ENCODE data around the gene CCDC198.
A peak's percentile ranks its signal among the peaks of the same experiment; 100 is the strongest.

CCDC198 gene, protein sequence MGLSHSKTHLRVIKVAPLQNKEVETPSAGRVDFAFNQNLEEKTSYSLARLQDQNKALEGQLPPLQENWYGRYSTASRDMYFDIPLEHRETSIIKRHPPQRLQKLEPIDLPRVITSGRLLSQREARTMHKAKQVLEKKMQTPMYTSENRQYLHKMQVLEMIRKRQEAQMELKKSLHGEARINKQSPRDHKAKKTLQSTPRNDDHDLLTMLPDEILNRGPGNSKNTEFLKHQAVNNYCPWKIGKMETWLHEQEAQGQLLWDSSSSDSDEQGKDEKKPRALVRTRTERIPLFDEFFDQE

DNA sequence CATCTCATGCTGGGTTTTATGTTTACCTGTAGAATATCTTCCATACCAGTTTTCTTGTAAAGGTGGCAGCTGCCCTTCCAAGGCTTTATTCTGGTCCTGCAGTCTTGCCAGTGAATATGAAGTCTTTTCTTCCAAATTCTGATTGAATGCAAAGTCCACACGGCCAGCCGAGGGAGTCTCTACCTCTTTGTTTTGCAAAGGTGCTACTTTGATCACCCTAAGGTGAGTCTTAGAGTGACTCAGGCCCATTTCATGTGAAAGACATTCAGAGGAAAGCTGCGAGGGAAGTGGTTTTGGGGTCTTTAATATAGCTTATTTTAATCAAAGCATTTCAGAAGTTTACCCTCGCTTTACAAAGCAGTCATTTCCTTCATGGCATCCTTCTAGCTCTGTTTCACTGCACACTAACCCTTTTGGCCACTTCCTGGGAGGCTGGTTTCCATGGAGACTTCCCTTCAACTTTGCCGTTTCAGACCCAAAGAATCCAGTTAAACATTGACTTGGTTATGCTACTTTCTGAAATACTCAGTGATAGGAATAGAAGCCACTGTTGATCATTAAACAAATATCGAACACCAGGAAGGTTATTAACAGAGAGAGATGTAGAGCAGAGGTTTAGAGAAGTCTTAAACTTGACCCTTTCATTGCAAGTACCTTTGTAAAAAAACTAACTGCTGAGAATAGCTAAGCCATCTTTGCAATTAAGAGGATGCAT lies at the start of gene CCDC198:
Gene CCDC198, minus strand, starts transcription at position 391 of the 715 bp plus-strand sequence. Its CDS starts 142 bp downstream, at position 249.
- no peak for DNase-seq

DNA sequence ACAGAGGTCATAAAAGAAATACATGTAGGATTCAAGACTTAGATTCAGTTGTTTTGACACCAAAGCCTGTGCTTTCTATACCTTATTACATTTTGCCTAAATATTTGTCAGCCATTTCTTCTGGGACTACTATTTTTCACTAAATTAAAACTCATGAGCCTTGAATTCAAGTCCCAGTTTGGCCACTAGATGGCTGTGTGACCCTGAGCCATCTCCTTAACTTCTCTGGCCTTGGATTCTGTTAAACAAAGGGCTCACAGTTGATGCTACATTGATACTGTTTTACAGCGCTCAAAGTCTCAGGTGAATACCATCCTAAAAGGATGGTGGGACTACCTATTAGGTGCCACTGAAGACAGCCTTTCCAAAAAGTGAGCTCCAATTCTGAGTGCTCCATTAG lies 39.6 kb upstream of the CCDC198 start:
- DNase-seq: no peak

DNA sequence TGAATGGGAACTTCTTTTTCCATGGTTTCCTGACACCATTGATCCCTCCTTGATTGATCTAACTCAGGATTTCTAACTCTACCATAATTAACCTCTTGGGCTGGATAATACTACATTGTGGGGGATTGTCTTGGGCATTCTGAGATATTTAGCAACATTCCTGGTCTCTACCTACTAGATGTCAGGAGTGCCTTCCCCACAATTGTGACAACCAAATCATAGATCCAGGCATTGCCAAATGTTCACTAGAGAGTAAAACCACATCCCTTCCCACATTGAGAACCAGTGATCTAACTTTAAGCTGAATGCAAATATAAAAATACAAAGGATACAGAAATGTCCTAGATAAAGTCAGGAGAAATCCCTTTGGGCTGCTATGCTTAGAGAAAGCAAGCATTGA lies 36.9 kb upstream of the CCDC198 start:
- DNase-seq: no peak

DNA sequence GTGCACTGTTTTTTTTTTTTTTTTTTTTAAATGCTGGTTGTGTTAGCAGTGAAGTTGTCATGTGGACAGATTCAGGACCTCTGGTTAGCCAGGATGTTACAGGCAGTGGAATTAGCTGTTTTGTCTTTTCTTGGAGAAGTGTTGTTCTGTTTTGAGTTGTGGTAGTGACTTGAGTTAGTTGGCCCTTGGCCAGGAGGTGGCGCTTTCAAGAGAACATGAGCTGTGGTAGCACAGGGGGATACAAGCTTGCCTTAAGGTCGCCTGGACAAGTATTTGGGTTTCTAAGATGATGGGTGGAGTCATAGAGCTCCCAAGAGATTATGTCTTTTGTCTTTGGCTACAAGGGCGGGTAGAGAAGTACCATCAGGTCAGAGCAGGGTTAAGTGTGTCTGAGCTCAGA lies 33.3 kb upstream of the CCDC198 start:
- no peak for DNase-seq

DNA sequence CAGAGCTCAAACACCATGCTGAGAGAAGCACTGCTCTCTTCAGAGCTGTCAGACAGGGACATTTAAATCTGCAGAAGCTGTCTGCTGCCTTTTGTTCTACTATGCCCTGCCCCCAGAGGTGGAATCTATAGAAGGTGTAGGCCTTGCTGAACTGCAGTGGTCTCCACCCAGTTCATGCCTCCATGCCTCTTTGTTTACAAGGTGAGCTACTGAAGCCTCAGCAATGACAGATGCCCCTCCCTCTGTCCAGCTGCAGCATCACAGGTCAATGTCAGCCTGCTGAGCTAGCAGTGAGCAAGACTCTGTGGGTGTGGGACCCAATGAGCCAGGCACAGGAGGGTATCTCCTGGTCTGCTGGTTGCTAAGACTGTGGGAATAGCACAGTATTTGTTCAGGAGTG lies 25.4 kb upstream of the CCDC198 start:
- DNase-seq: no peak

DNA sequence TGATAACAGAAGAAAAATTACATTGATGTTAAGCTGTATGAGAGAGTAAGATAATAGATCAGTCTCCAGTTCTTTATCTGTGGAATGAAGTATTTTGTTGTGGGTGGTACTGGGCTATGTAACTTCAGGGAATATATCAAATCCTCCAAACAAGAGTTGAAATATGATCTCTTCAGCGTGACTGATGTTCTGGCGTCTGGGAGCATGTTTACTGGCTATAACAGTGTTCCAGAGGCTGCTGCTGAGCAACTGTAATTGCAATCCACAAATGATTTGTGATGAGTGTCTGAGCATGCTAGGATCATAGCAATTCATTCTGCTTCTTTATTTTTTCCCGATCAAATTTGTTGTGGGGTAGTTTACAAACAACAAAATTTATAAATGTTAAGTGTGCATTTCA lies 18.6 kb upstream of the CCDC198 start:
- DNase-seq: no peak

DNA sequence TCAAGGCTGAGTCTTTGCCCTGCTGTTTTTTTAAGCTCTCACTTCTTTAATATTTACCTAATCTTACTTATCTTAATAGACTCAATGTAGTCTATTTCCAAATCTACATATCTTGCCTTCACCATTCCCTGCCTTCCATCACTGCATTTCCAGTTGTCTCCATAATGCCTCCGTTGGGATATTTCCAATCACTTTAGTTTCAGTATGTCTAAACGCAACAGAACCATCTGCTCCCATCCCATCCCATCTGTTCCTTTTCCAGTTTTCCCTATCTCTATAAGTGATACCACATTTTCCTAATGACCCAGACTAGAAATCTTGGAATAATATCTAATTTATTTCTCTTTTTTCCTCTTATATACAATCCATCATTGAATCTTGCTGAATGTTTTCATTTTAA lies 15.1 kb upstream of the CCDC198 start:
- no peak for DNase-seq

DNA sequence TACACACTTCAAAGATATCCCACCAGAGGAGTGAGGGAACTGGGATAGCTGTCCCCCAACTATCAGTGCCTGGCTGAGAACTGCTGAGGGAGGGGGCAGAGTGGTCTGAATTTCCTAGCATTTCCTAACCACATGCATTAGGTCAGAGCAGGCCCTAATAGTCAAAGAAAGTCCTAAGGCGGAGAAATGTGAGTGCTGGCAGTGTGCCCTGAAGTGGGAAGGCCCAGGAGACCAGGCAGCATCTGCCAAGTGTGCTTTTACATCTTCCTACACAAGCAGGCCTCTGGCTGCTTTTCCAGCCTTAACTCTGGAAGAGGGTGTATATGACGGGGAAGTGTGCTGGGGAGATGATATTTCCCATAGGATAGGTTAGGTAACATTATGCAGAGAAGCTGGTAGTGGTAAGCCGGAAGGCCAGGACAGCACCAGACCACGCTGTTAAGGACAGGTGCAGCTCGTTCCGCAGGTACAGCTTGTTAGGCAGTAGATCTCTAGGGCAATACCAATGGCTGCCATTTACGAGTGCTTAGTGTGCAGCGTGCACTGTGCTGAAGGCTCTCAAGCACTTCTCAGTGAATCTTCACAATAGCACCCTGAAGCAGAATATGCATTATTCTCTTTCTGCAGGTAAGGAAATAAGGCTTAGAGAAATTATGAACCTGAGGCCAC lies 9.1 kb upstream of the CCDC198 start:
- DNase-seq: no peak

DNA sequence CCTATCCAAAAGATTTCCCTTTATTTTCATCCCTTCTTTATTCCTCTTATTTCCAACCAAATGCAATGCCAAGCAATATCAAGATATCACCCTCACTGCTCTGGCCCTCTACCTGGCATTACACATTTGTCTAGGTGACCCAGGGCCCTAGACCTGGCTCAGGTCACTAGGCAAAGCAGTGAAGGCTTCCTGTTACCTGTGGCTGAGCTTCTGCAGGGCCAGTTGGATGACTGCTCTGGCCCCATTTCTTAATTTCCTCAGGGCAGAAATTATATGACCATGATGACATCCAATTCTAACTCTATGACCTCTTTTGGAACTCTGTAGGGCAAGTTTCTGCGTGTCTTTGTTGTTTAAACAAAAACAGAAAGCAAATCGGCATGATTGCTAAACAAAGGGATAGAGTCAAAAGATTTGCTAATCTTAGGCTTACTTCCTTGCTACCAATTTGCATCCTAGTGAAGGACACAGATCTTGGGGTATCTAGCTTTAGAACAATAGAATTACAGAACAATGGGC lies 7.4 kb upstream of the CCDC198 start:
- DNase-seq: no peak

DNA sequence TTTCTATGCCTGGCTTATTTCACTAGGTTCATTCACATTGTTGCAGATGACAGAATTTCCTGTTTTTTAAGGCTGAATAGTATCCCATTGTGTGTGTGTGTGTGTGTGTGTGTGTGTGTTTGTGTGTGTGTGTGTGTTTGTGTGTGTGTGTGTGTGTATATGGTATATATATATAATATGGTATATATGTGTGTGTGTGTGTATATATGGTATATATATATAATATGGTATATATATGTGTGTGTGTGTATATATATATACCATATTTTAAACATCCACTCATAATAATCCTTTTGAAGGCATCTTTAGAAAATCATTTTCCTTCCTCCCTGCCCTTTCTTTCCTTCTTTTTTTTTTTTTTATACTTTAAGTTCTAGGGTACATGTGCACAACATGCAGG lies 5.0 kb upstream of the CCDC198 start:
- no peak for DNase-seq

DNA sequence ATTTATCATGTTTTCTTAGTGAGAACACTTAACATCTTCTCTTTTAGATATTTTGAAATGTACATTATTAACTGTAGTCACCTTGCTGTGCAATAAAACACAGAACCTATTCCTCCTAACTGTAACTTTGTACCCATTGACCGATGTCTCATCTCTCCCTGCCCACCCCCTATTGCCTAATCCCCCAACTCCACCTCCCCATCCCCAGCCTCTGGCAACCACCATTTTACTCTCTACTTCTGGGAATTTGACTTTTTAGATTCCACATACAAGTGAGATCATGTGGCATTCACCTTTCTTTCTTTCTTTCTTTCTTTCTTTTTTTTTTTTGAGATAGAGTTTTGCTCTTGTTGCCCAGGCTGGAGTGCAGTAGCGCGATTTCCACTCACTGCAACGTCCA lies 4.4 kb upstream of the CCDC198 start:
- DNase-seq: no peak

DNA sequence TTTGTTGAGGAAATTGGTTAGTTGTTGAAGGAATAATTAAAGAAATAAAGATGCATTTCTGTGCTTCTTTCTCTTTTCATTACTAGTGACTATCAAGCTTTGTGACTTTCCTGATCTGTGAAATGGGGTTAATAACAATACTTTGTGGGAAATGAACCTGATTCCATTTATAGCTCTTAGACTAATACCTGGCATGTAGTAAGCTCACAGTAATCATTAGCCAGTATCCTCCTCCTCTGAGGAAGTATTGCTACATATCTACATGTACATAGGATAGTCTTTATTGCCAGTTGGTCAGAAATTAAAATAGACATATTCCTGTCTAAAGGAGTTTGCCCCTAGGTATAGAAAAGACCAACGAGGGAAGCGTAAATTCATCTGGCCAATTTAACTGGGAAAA lies 1.8 kb upstream of the CCDC198 start:
- no peak for DNase-seq

DNA sequence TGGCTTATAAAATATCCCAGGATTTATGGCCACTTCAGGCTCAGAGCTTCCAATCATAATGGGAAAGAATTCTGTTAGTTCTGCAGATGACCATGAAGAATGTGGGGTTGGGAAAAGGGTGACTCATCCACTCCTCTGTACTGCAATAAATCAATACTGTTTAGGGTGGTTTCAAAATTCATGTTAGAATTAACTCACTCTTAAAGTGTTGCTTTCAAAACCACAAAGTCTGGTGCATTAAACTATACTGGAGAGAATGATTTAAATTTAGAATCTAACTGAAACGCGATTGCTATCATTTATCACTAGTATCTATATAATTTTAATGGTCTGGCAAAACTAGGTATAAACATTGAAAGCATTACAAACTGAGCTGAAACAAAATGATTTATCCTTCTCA lies 798 bp downstream of the CCDC198 start:
- no peak for DNase-seq

DNA sequence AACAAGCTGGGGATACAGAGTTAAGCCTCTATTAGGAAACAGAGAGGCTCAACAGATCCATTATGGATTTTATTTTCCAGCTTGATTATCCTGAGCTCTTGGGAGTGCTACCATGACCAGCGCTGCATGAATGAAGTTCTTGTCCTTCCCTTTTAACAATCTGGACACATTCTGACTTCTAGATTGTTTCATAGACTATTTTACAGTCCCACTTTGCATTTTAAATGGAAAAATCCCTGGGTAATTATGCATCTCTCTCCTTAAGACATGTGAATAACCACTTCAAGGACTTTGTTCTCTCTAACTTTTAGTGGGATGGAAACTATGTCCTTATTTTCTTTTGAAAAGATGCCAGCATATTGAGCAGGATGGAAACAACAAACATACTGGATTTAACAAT lies 2.0 kb downstream of the CCDC198 start:
- no peak for DNase-seq

DNA sequence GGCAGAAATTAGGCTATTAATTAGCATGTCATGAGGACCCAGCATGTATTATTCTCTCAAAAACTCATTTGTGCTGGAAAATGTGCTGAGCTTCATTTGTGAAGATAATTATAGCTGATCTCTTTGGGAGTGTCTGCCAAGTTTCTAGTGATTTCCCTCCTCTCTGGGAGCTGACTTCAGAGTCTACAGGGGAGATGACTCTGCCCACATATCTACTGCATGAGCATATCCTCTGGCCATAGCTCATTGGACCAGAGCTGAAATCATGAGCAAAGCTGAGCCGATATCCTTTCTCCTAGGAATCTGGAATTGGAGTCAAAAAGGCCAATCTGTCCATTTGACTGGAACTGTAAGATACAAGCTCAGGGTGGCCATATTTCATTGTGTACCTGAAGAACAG lies 5.9 kb downstream of the CCDC198 start:
- DNase-seq: no peak

DNA sequence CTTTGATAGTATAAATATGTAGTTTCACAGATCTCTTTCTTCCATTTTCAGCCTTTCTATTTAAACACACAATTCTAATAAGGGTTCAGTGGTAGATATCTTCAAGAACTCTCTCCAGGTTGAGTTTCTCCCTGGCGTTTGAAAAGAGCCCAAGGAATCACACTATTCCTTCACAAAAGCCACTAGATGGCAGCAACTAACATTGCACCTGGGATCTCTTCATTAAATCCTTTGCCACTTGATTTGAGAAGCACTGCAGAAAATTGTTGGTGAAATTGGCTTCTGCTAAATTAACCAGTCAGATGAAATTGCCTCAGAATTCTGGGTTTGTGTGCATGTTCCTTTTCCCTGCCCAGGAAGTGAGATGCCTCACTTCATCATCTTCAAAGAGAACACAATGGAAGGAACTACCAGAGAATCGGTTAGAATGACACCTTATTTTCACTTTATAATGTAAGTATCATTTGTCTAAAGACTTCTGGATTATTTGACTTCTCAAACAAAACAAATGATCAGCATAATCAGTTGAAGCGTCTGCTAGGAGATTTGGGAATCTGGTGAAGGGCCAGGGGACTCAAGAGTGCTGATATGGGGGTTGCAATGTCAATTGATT lies 6.8 kb downstream of the CCDC198 start:
- DNase-seq: peak; percentile 5

DNA sequence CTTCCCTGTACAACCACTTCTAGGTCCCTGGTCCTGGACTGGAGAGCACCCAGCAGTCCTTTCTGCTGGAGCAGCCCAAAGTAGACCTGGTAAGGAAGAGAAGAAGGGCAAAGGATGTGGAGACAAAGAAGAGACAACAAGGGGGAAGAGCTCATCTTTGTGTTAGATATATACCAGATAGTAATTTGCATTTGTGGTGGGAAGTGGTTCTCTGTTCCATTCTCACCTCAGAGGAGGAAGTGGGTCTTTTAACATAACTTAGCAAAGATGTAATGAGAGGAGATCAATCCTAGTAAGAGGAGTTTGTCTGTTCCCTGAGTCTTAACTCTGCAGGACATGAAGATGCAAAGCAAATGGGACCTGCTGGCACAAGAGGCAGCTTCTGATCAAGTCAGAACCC lies 8.0 kb downstream of the CCDC198 start:
- no peak for DNase-seq

DNA sequence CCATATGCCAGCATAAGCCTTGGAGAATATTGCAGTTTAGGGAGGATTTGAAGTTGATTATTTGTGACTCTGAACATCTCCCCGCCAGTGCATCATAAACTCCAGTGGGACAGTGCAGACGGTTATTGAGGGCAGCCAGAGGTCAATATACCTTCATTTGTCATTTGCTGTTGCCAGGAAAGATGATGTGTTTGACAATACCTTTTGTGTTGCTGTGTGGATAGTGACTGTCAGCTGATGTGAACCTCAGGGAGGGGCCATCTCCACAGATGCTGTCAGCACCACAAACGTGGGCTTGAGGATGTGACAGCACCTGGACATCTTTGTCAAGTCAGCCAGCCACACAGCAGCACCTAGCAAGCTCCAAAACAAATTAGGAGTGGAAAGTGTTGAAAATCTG lies 11.5 kb downstream of the CCDC198 start:
- no peak for DNase-seq

DNA sequence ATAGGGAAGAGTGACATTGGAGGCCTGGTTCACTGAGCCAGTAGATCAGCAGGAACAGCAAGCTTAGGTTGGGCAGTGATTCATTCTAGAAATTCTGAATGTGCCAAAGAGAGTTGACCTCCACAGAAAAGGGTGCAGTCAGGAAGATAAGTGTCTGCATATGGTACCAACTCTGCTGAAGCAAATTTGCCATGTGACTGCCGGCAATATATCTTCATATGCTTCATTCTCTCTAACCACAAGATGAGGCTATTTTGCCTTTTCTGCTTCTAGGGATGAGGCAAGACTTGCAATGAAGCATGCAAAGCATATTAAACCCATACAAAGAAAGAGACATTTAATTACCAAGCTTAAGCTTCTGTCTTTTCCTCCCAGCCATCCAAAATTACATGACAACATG lies 13.6 kb downstream of the CCDC198 start:
- no peak for DNase-seq

DNA sequence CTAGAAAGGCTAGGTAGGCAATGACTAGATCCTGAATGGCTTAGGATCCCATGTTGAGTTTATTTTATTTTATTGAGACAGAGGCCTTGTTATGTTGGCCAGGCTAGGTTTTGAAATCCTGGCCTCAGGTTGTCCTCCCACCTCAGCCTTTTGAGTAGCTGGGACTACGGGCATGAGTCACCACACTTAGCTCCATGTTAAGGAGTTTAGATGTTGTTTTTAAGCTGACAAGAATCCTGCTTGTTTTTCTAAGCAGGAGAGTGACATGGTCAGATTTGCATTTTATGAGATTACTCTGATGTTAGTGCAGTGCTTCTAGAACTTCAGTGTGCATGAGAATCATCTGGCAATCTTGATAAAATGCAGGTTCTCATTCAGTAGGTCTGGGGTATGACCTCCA lies 14.5 kb downstream of the CCDC198 start:
- DNase-seq: no peak

DNA sequence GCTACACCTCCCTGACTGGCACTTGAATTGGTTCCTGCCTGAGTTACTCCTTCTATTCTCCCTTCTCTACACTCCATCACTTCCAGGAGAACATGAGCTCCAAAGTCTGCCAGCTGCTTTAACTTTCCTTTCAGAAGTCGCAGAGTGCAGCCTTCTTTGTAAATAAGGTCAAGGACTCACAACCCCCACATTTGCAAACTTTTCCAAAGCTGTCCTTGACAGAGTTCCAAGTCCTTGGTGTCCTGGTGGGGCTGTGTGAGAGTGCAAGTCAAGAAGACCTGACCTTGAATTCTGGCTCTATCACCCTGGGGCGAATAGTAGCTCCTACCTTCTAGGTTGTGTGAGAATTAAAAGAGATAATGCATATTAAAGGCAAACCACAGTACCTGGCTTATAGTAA lies 15.6 kb downstream of the CCDC198 start:
- DNase-seq: no peak

DNA sequence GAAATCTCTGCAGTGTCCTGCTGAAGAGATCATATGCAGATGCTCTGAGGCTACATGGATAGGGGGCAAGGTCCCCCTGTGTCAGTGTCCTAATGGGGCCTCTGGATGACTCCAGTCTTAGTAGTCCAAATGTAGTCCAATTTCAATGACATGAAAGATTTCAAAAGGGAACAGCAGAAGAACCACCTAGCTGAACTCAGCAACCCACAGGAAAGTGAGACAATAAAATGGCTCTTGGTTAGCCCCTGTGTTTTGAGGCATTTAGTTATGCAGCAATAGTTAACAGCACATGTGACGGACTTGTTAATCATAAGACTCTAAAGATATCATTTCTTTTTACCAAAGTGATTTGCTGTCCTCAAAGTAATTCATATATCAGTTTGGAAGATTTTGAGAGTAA lies 22.7 kb downstream of the CCDC198 start:
- no peak for DNase-seq

DNA sequence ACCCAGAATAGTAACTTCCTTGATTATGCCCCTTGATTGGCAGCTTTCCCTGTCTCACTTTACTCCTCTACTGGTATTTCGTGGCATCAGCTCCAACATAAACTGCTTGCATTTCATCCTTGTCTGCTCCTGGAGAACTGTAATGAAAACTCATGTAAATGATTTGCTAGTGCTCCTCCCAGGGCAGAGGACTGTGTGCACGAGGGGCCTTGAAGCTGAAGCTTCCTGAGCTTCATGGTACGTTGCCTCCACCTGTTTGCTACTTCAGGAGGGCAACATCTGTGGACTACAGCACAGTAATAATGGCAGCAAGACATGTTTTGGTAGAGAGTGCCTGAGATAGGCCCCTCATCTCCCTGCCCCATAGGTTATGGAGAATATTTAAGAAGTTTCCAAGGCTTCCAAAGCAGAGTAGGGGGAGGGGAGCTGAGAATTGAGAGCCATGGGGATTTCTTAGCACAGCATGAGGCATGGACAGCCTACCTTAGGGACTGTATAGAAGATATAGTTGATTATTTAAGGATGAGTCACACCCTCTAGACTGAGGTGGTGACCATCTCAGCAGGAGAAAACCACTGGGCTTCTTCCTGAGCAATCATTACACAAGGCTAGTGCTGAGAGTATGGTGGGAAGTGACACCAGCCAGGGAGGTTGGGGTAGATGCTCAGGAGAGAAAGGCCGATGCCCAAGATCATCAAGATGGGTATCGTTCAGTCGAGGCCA lies 29.5 kb downstream of the CCDC198 start:
- DNase-seq: no peak
